ENCODE results near the gene PLPP4. TPM values are rescaled to one million over a fixed set of nuclear protein-coding genes. Genes with fewer than 3 reads are reported as not detected.

Gene PLPP4
- polyA plus RNA-seq, 3 donors: not detected

DNA sequence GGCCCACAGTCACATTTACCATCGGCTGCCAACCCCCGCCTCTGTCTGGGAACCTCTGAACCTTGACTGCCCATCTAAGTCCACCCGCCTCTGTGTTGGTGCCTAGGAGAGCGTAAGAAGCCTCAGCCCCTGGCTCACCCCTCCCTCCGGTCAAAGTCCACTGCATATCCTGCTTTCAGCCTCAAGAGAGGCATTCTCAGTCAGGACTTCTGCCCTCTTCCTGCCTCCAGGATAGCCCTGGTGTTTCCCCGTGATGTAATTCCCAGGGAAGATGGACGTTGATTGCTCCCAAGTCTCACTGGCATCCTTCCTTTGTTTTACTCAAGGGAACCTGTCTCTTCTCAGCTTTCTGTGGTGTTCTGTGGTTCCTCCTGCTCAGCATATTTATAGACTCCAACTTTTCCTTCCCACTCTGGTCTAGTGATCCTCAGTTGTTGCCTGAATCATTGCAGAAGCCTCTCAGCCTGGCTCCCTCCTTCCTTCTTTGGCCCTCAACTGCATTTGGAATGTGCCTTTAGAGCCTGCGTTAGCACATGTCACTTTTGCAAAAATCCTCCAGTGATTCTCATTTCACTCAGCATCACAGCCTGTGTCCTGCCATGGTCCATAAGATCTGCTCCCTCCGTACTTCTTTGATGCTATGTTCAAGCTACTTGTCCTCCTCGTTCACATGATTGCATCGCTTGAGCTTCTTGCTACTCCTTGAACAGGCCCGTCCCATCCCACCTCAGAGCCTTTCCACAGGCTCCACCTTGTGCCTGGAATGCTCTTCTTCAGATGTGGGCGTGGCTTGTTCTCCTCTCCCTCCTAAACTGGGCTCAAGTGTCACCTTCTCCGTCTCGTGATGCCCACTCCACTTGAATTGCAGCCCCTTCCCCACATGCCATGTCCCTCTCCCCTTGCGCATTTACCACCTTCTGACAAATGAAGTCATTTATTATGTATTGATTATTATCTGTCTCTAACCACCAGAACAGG is 124.2 kb downstream of the PLPP4 start:
- Histone ChIP-seq H3K9ac (ENCODE audit: insufficient read depth, low read length, poor library complexity, severe bottlenecking) (no peak overlapping the region), H3K4me1 (ENCODE audit: control insufficient read depth in 1 of 2, insufficient read depth in 2 of 2, low read length in 2 of 2) (no peaks in the 10 kb centered on the region), H3K27me3 (ENCODE audit: control insufficient read depth in 2 of 2, insufficient read depth in 2 of 2, low read length in 2 of 2) (no peaks in the 10 kb centered on the region), H3K79me2 (ENCODE audit: insufficient read depth, low read length) (no peaks in the 10 kb centered on the region), H3K4me2 (replicated peaks; ENCODE audit: extremely low read depth, low read length, poor library complexity, severe bottlenecking) (no peak overlapping the region), H3K27ac (ENCODE audit: low read depth in 1 of 2, low read length in 2 of 2) (no peak overlapping the region), H3K4me3 (replicated peaks in 1 of 3; ENCODE audit: low read depth in 2 of 3, low read length in 3 of 3) (no peak overlapping the region), H3K36me3 (replicated peaks in 1 of 2; ENCODE audit: control insufficient read depth in 1 of 2, insufficient read depth in 2 of 2, low read length in 2 of 2) (no peaks in the 10 kb centered on the region), H4K20me1 (ENCODE audit: insufficient read depth, low read length) (no peaks in the 10 kb centered on the region), H2AFZ (ENCODE audit: insufficient read depth, low read depth, low read length, poor library complexity, severe bottlenecking) (no peak overlapping the region), H3K9me3 (replicated peaks in 1 of 2; ENCODE audit: control insufficient read depth in 1 of 2, insufficient read depth in 1 of 2, low read length in 2 of 2) (no peaks in the 10 kb centered on the region)
- DNase-seq: no peak
- TF ChIP-seq, protein P1, sequence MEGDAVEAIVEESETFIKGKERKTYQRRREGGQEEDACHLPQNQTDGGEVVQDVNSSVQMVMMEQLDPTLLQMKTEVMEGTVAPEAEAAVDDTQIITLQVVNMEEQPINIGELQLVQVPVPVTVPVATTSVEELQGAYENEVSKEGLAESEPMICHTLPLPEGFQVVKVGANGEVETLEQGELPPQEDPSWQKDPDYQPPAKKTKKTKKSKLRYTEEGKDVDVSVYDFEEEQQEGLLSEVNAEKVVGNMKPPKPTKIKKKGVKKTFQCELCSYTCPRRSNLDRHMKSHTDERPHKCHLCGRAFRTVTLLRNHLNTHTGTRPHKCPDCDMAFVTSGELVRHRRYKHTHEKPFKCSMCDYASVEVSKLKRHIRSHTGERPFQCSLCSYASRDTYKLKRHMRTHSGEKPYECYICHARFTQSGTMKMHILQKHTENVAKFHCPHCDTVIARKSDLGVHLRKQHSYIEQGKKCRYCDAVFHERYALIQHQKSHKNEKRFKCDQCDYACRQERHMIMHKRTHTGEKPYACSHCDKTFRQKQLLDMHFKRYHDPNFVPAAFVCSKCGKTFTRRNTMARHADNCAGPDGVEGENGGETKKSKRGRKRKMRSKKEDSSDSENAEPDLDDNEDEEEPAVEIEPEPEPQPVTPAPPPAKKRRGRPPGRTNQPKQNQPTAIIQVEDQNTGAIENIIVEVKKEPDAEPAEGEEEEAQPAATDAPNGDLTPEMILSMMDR (IDR thresholded peaks at IDR 0.05): no peak
- Mint-ChIP-seq H3K27me3 (ENCODE audit: low read depth in 3 of 3) (peaks cover 2 to 11% (median 6%) of the 10 kb centered on the region in 3 donors), H3K36me3 (no peaks in the 10 kb centered on the region), H3K4me1 (no peaks in the 10 kb centered on the region), H3K27ac (no peak overlapping the region), H3K9me3 (peaks cover 0 to 5% (median 0%) of the 10 kb centered on the region in 7 donors), H3K4me3 (no peak overlapping the region)
- intact Hi-C loops (cut with micrococcal nuclease): no loop called here
- WGBS (ENCODE audit: insufficient coverage): 96% methylated on average over 11 of the region's 16 CpGs

DNA sequence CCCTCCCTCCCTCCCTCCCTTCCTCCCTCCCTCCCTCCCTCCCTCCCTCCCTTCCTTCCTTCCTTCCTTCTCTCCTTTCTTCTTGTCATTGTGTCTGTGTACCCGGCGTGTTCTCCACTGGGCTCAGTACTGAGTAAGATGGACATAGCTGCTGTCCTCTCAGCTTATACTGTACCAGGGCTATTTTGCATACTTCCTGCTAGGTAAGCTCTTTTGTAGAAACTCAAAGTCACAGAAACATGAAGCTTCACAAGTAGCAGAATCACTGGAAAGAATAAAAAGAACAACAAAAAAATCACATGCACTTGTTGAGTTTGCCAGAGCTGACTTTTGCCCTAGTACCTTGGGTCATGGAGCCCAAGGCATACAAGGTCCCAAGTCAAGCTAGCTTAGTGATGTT is 125.7 kb downstream of the PLPP4 start:
- Histone ChIP-seq H3K4me3 (replicated peaks in 1 of 3; ENCODE audit: low read depth in 2 of 3, low read length in 3 of 3) (no peak overlapping the region), H3K27ac (ENCODE audit: low read depth in 1 of 2, low read length in 2 of 2) (no peak overlapping the region), H3K9ac (ENCODE audit: insufficient read depth, low read length, poor library complexity, severe bottlenecking) (no peak overlapping the region), H3K79me2 (ENCODE audit: insufficient read depth, low read length) (no peaks in the 10 kb centered on the region), H3K9me3 (replicated peaks in 1 of 2; ENCODE audit: control insufficient read depth in 1 of 2, insufficient read depth in 1 of 2, low read length in 2 of 2) (no peaks in the 10 kb centered on the region), H4K20me1 (ENCODE audit: insufficient read depth, low read length) (no peaks in the 10 kb centered on the region), H3K4me1 (ENCODE audit: control insufficient read depth in 1 of 2, insufficient read depth in 2 of 2, low read length in 2 of 2) (no peaks in the 10 kb centered on the region), H3K4me2 (replicated peaks; ENCODE audit: extremely low read depth, low read length, poor library complexity, severe bottlenecking) (no peak overlapping the region), H3K27me3 (ENCODE audit: control insufficient read depth in 2 of 2, insufficient read depth in 2 of 2, low read length in 2 of 2) (no peaks in the 10 kb centered on the region), H2AFZ (ENCODE audit: insufficient read depth, low read depth, low read length, poor library complexity, severe bottlenecking) (no peak overlapping the region), H3K36me3 (replicated peaks in 1 of 2; ENCODE audit: control insufficient read depth in 1 of 2, insufficient read depth in 2 of 2, low read length in 2 of 2) (no peaks in the 10 kb centered on the region)
- Mint-ChIP-seq H3K27ac (no peak overlapping the region), H3K27me3 (ENCODE audit: low read depth in 3 of 3) (peaks cover 2 to 9% (median 6%) of the 10 kb centered on the region in 3 donors), H3K36me3 (no peaks in the 10 kb centered on the region), H3K4me3 (no peak overlapping the region), H3K4me1 (no peaks in the 10 kb centered on the region), H3K9me3 (peaks cover 0 to 5% (median 0%) of the 10 kb centered on the region in 7 donors)
- TF ChIP-seq, protein P1 (IDR thresholded peaks at IDR 0.05): no peak
- DNase-seq: no peak
- intact Hi-C loops (cut with micrococcal nuclease): no loop called here
- no CpG with 5 or more reads among the region's 2 CpGs for WGBS (ENCODE audit: insufficient coverage)

All from CD14-positive monocyte (primary cell).